HG03469 (cell line): ENCODE results near the gene CFAP97D2.
A peak's percentile ranks its signal among the peaks of the same experiment; 100 is the strongest.
"Not testable (repeated sequence)": the region's sequence is repeated elsewhere in the genome, so short reads cannot be mapped to it uniquely, and the experiment has no call there.

Experiments
- ATAC-seq: cut with Tn5 transposase; IDR thresholded peaks from one replicate; pipeline ENCODE4 v1.9.1; 2021; ENCODE audit warnings: mild to moderate bottlenecking, moderate library complexity, moderate number of reproducible peaks; ENCODE audit not compliant: unreplicated experiment

CFAP97D2 gene

GRCh38 chr13:114234266-114234644, 55.2 kb downstream of the CFAP97D2 start:
- ATAC-seq = no peak

- ATAC-seq = peak; percentile 63
These were observed 55.8 kb downstream of the CFAP97D2 start, which contains the start of gene CDC16 for GRCh38 chr13:114234645-114235421. CDC16 (plus strand) TSS chr13:114234897; CDS start chr13:114235085, 188 bp downstream.

- ATAC-seq = no peak
These were observed 56.6 kb downstream of the CFAP97D2 start for GRCh38 chr13:114235697-114236096.

GRCh38 chr13:114236227-114236626, 57.2 kb downstream of the CFAP97D2 start:
- no peak for ATAC-seq

- ATAC-seq = no peak
These were observed 58.5 kb downstream of the CFAP97D2 start for GRCh38 chr13:114237415-114238112.

GRCh38 chr13:114241918-114242317, 62.9 kb downstream of the CFAP97D2 start:
- ATAC-seq = no peak

- no peak for ATAC-seq
These were observed 64.9 kb downstream of the CFAP97D2 start for GRCh38 chr13:114243971-114244370.

- ATAC-seq = no peak
These were observed 65.6 kb downstream of the CFAP97D2 start for GRCh38 chr13:114244637-114245036.

- ATAC-seq = no peak
These were observed 69.0 kb downstream of the CFAP97D2 start for GRCh38 chr13:114248011-114248410.

GRCh38 chr13:114249077-114249476, 70.0 kb downstream of the CFAP97D2 start:
- ATAC-seq = no peak

- not testable (repeated sequence) for ATAC-seq
These were observed 72.8 kb downstream of the CFAP97D2 start for GRCh38 chr13:114251639-114252440.

- no peak for ATAC-seq
These were observed 77.5 kb downstream of the CFAP97D2 start for GRCh38 chr13:114256547-114256946.

GRCh38 chr13:114257014-114257413, 78.0 kb downstream of the CFAP97D2 start:
- ATAC-seq = no peak

GRCh38 chr13:114258589-114258988, 79.5 kb downstream of the CFAP97D2 start:
- ATAC-seq = no peak

GRCh38 chr13:114259374-114259773, 80.3 kb downstream of the CFAP97D2 start:
- no peak for ATAC-seq

GRCh38 chr13:114259974-114260373, 80.9 kb downstream of the CFAP97D2 start:
- ATAC-seq = no peak

- ATAC-seq = no peak
These were observed 81.8 kb downstream of the CFAP97D2 start for GRCh38 chr13:114260814-114261213.

GRCh38 chr13:114261328-114261965, 82.4 kb downstream of the CFAP97D2 start:
- no peak for ATAC-seq

- ATAC-seq = no peak
These were observed 84.5 kb downstream of the CFAP97D2 start for GRCh38 chr13:114263578-114263977.

GRCh38 chr13:114264313-114264712, 85.3 kb downstream of the CFAP97D2 start:
- ATAC-seq = not testable (repeated sequence)
